ENCODE measurements around the gene DHX35. TPM values are rescaled to one million over a fixed set of nuclear protein-coding genes. Genes with fewer than 3 reads are reported as not detected.

The DHX35 gene
- total RNA-seq, 1 donor from 2014 or later = 15.8 TPM

DNA sequence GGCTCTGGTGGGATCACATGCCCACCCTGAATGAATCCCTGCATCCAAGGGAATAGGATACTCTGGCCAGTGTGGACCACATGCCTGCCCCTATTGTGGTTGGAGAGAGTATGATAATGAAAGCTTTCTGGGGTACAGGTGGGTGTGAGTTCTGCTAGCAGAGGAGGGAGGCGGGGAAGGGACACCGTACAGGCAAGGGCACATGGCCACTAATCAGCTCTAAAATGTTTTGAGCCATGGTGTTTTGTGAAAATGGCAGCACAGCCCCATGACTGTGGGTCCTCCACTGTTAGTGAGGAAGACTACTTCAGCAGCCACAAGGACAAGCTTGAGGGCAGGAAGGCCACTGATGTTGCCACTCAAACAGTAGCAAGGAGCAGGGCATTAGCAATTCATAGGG is 11.9 kb upstream of the DHX35 start:
- Histone ChIP-seq H3K27me3 (ENCODE audit: low read depth) (no peaks in the 10 kb centered on the region), H3K4me1 (no peaks in the 10 kb centered on the region), H3K4me3 (no peak overlapping the region), H3K27ac (replicated peaks) (no peak overlapping the region), H3K36me3 (no peaks in the 10 kb centered on the region), H3K9me3 (replicated peaks) (no peaks in the 10 kb centered on the region)
- TF ChIP-seq, protein P1, sequence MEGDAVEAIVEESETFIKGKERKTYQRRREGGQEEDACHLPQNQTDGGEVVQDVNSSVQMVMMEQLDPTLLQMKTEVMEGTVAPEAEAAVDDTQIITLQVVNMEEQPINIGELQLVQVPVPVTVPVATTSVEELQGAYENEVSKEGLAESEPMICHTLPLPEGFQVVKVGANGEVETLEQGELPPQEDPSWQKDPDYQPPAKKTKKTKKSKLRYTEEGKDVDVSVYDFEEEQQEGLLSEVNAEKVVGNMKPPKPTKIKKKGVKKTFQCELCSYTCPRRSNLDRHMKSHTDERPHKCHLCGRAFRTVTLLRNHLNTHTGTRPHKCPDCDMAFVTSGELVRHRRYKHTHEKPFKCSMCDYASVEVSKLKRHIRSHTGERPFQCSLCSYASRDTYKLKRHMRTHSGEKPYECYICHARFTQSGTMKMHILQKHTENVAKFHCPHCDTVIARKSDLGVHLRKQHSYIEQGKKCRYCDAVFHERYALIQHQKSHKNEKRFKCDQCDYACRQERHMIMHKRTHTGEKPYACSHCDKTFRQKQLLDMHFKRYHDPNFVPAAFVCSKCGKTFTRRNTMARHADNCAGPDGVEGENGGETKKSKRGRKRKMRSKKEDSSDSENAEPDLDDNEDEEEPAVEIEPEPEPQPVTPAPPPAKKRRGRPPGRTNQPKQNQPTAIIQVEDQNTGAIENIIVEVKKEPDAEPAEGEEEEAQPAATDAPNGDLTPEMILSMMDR (IDR thresholded peaks at IDR 0.05; ENCODE audit: borderline replicate concordance) = no peak
- intact Hi-C loops (cut with micrococcal nuclease) = no loop called here
- DNase-seq = no peak

DNA sequence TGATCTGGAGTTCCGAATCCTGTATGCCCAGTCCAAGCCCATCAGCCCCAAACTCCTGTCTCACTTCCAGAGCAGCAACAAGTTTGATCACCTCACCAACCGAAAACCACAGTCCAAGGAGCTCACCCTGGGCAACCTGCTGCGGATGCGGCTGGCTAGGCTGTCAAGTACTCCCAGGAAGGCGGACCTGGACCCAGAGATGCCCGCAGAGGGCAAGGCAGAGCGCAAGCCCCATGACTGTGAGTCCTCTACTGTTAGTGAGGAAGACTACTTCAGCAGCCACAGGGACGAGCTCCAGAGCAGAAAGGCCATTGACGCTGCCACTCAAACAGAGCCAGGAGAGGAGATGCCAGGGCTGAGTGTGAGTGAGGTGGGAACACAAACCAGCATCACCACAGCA is 10.5 kb upstream of the DHX35 start:
- Histone ChIP-seq H3K4me3 (no peak overlapping the region), H3K36me3 (no peaks in the 10 kb centered on the region), H3K27me3 (ENCODE audit: low read depth) (no peaks in the 10 kb centered on the region), H3K9me3 (replicated peaks) (no peaks in the 10 kb centered on the region), H3K4me1 (no peaks in the 10 kb centered on the region), H3K27ac (replicated peaks) (no peak overlapping the region)
- intact Hi-C loops (cut with micrococcal nuclease) = no loop called here
- DNase-seq = no peak
- TF ChIP-seq, protein P1 (IDR thresholded peaks at IDR 0.05; ENCODE audit: borderline replicate concordance) = no peak

- H3K36me3 ChIP-seq = no peaks in the 10 kb centered on the region
- H3K27ac ChIP-seq (replicated peaks) = no peak overlapping the region
- DNase-seq = no peak
- intact Hi-C loops (cut with micrococcal nuclease) = no loop called here
- TF ChIP-seq, protein P1 (IDR thresholded peaks at IDR 0.05; ENCODE audit: borderline replicate concordance) = no peak
- H3K4me3 ChIP-seq = no peak overlapping the region
- no peaks in the 10 kb centered on the region for H3K27me3 ChIP-seq (ENCODE audit: low read depth)
- no peaks in the 10 kb centered on the region for H3K4me1 ChIP-seq
- no peaks in the 10 kb centered on the region for H3K9me3 ChIP-seq (replicated peaks)
Observed at GRCh38 chr20:38952153-38952552, 10.0 kb upstream of the DHX35 start.

GRCh38 chr20:38953630-38954340 is 8.4 kb upstream of the DHX35 start:
- H3K4me1 ChIP-seq = no peaks in the 10 kb centered on the region
- DNase-seq = no peak
- H3K4me3 ChIP-seq = no peak overlapping the region
- TF ChIP-seq, protein P1 (IDR thresholded peaks at IDR 0.05; ENCODE audit: borderline replicate concordance) = no peak
- no peak overlapping the region for H3K27ac ChIP-seq (replicated peaks)
- H3K27me3 ChIP-seq (ENCODE audit: low read depth) = no peaks in the 10 kb centered on the region
- intact Hi-C loops (cut with micrococcal nuclease) = no loop called here
- H3K36me3 ChIP-seq = no peaks in the 10 kb centered on the region
- H3K9me3 ChIP-seq (replicated peaks) = no peaks in the 10 kb centered on the region

DNA sequence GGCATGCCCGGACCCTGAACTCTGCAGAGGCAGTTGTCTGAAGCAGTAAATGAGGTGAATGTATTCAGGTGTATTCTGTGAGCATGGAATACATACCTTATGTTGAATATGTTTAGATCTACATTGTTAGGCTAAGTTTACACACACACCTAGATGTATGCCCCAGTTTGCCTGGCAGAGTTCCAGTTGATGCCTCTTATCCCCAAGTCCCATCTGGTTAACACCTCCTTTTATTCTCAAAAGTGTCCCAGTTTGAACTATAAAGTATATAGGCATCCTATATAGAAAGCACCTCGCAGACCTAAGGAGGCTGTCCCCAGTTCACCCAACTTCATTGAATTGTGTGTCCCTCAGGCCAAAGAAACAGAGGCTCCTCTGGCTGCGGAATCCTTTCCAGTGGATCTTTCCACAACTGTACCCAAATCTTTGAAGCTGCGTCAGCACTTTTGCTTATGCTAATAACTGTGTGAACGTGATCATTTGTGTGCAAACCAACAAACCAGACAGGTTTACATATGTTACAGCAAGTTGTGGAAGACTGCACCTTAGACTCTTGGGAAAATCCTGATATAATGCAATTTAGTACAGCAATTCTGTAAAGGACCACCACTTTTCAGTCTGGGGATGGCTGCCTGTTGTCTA is 4.8 kb upstream of the DHX35 start:
- TF ChIP-seq, protein P1 (IDR thresholded peaks at IDR 0.05; ENCODE audit: borderline replicate concordance) = no peak
- intact Hi-C loops (cut with micrococcal nuclease) = no loop called here
- peaks cover 9% of the 10 kb centered on the region for H3K4me1 ChIP-seq

More for the DNA sequence above, 4.8 kb upstream of the DHX35 start:
- Histone ChIP-seq H3K4me3 (no peak overlapping the region), H3K27ac (replicated peaks) (no peak overlapping the region), H3K36me3 (no peaks in the 10 kb centered on the region), H3K9me3 (replicated peaks) (no peaks in the 10 kb centered on the region), H3K27me3 (ENCODE audit: low read depth) (no peaks in the 10 kb centered on the region)
- DNase-seq = no peak
